SU-DHL-6 (cell line): ENCODE measurements around the gene TLR2.

Source experiments
- H2AFZ ChIP-seq: fragments of 200-600 bp; sonication (generic); 2 replicates; pipeline ENCODE4 v1.6.1; 2014; ENCODE audit warnings: low read depth, mild to moderate bottlenecking, moderate library complexity, mixed read lengths, antibody characterized with exemption, low read length; ENCODE audit not compliant: severe bottlenecking
- H3F3A ChIP-seq: fragments of 200-600 bp; shearing (Covaris generic); 2 replicates; pipeline ENCODE4 v1.6.0; 2016; ENCODE audit warnings: antibody characterized with exemption, mild to moderate bottlenecking; ENCODE audit not compliant: insufficient read depth
- H3K27ac ChIP-seq: fragments of 200-600 bp; sonication (generic); 2 replicates; pipeline ENCODE4 v1.5.1; 2016; ENCODE audit warnings: low read depth, mild to moderate bottlenecking, low read length, moderate library complexity, mixed read lengths
- H3K27me3 ChIP-seq: fragments of 200-600 bp; sonication (generic), shearing (Covaris generic); 2 replicates; pipeline ENCODE4 v1.6.0; 2014; ENCODE audit warnings: mild to moderate bottlenecking, low read length
- H3K36me3 ChIP-seq: fragments of 200-600 bp; sonication (generic); 2 replicates; pipeline ENCODE4 v1.6.1; 2014; ENCODE audit warnings: mild to moderate bottlenecking, low read length, mixed read lengths
- H3K4me2 ChIP-seq: fragments of 300-600, 200-600 bp; shearing (Covaris generic), sonication (generic); 2 replicates; pipeline ENCODE4 v1.6.0; 2014; ENCODE audit warnings: low read length, low read depth, mild to moderate bottlenecking; ENCODE audit not compliant: poor library complexity, severe bottlenecking
- H3K4me3 ChIP-seq: fragments of 200-600 bp; sonication (generic); 2 replicates; pipeline ENCODE4 v1.5.1; 2014; ENCODE audit warnings: antibody characterized with exemption, low read length, mild to moderate bottlenecking, mixed read lengths; ENCODE audit not compliant: insufficient read depth, poor library complexity, severe bottlenecking
- H3K79me2 ChIP-seq: fragments of 200-600 bp; sonication (generic); 2 replicates; pipeline ENCODE4 v1.6.1; 2014; ENCODE audit warnings: mild to moderate bottlenecking, low read length, moderate library complexity; ENCODE audit not compliant: insufficient read depth
- H3K9ac ChIP-seq: fragments of 200-600 bp; sonication (generic); 2 replicates; pipeline ENCODE4 v1.7.0; 2014; ENCODE audit warnings: mild to moderate bottlenecking, low read length
- H3K9me2 ChIP-seq: fragments of 200-600 bp; sonication (generic); replicated peaks from 2 replicates; pipeline ENCODE4 v1.6.1; 2014; ENCODE audit warnings: low read length; ENCODE audit not compliant: insufficient read depth
- H3K9me3 ChIP-seq: fragments of 200-600 bp; sonication (generic); 2 replicates; pipeline ENCODE4 v1.6.1; 2014; ENCODE audit warnings: low read length, mixed read lengths; ENCODE audit not compliant: insufficient read depth
- H4K20me1 ChIP-seq: fragments of 200-600 bp; sonication (generic); 2 replicates; pipeline ENCODE4 v1.6.1; 2014; ENCODE audit warnings: low read depth, mild to moderate bottlenecking, antibody characterized with exemption, low read length, moderate library complexity, mixed read lengths
- EZH2phosphoT487 ChIP-seq: fragments of 200-600 bp; sonication (generic), shearing (Covaris generic); conservative IDR thresholded peaks from 2 replicates; pipeline ENCODE4 v1.6.1; 2018; ENCODE audit warnings: mild to moderate bottlenecking, antibody characterized with exemption, low read length, moderate library complexity, mixed read lengths
- TF ChIP-seq, protein P1 (sequence below): fragments of 200-600 bp; sonication (generic); IDR thresholded peaks from one replicate; pipeline ENCODE4 v1.5.1; 2017; ENCODE audit warnings: antibody characterized with exemption, mild to moderate bottlenecking, low read length, moderate library complexity; ENCODE audit not compliant: insufficient read depth, poor library complexity, severe bottlenecking

Gene TLR2

DNA sequence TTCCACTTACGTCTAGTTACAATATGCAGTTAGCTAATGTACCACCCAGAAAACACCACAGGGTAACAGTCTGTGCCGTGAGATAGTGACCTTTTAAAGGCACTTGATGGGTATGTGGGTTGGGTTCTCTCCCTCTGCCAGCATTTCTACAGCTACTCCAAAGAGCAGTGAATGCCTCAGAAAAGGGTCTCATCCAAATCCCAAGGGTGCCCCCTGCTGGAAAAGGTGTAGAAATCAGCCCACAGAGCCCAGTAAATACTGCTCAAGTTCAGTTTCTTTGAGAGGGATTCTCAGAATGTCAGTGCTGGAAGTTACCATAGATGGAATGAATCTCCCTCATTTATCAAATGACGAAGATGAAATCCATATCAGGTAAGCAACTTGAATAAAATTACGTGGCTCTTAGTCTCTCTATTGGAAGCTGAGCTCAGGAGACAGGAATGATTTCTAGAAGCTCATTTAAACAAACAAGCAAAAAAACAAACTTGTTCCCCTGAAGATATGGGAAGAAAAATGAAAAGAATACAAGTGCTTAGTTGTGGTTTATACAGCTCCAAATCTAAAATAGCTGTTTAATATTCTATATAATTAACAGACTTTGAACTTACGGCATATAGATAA is 66.2 kb downstream of the TLR2 start:
- Histone ChIP-seq H3K36me3 (no peaks in the 10 kb centered on the region), H3F3A (no peaks in the 10 kb centered on the region), H4K20me1 (no peaks in the 10 kb centered on the region), H3K27me3 (no peaks in the 10 kb centered on the region), H3K4me3 (no peak overlapping the region), H3K27ac (no peak overlapping the region), H3K4me2 (no peak overlapping the region), H3K79me2 (no peaks in the 10 kb centered on the region), H2AFZ (no peak overlapping the region), H3K9me2 (no peaks in the 10 kb centered on the region), H3K9ac (no peak overlapping the region), H3K9me3 (no peaks in the 10 kb centered on the region)
- TF ChIP-seq, protein P1, sequence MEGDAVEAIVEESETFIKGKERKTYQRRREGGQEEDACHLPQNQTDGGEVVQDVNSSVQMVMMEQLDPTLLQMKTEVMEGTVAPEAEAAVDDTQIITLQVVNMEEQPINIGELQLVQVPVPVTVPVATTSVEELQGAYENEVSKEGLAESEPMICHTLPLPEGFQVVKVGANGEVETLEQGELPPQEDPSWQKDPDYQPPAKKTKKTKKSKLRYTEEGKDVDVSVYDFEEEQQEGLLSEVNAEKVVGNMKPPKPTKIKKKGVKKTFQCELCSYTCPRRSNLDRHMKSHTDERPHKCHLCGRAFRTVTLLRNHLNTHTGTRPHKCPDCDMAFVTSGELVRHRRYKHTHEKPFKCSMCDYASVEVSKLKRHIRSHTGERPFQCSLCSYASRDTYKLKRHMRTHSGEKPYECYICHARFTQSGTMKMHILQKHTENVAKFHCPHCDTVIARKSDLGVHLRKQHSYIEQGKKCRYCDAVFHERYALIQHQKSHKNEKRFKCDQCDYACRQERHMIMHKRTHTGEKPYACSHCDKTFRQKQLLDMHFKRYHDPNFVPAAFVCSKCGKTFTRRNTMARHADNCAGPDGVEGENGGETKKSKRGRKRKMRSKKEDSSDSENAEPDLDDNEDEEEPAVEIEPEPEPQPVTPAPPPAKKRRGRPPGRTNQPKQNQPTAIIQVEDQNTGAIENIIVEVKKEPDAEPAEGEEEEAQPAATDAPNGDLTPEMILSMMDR = peak; percentile 65
- TF ChIP-seq EZH2phosphoT487 = no peak

DNA sequence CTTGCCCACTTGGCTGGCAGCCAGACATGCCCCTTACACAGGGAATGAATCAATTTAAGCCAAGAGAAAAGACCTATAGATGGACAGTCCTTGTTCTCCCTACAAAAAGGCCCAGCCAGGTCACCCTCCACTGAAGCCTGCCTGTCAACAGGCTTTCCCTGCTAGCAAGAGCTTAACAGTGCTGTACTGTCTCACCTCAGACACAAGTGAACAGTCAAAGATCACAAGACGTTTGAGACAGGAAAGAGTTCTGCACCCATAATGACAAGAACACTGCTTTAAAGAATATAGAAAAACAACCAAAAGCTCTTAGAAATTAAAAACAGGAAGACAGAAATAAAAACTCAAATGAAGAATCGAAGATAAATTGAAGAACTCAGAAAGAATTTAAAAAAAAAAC is 71.1 kb downstream of the TLR2 start:
- Histone ChIP-seq H3K9ac (no peak overlapping the region), H3K4me3 (no peak overlapping the region), H4K20me1 (no peaks in the 10 kb centered on the region), H3F3A (no peaks in the 10 kb centered on the region), H3K36me3 (no peaks in the 10 kb centered on the region), H2AFZ (no peak overlapping the region), H3K9me3 (no peaks in the 10 kb centered on the region), H3K27ac (no peak overlapping the region), H3K4me2 (no peak overlapping the region), H3K27me3 (no peaks in the 10 kb centered on the region), H3K79me2 (no peaks in the 10 kb centered on the region), H3K9me2 (no peaks in the 10 kb centered on the region)
- TF ChIP-seq, protein P1 = no peak
- no peak for TF ChIP-seq EZH2phosphoT487
